CD14-positive monocyte (primary cell): Measurements from ENCODE around the gene CNTNAP5. TPM values are rescaled to one million over a fixed set of nuclear protein-coding genes. Genes with fewer than 3 reads are reported as not detected.

ENCODE experiments used
- DNase-seq, 3 donors: peaks; one replicate each; pipeline ENCODE4 v3.0.0-alpha.2; 2011 to 2022
- H2AFZ ChIP-seq: 2 replicates; pipeline ENCODE4 v1.6.0; 2012; ENCODE audit warnings: mild to moderate bottlenecking, low read depth, low read length, inconsistent platforms; ENCODE audit not compliant: insufficient read depth, poor library complexity, severe bottlenecking
- H3K27ac ChIP-seq, 2 donors: 1 replicate in 1 of 2; 2 replicates in 1 of 2; pipeline ENCODE4 v1.5.1; 2012 to 2013; ENCODE audit warnings: low read length in 2 of 2, control low read depth in 1 of 2, inconsistent platforms in 1 of 2, low read depth in 1 of 2, mild to moderate bottlenecking in 1 of 2
- H3K27me3 ChIP-seq, 2 donors: one replicate each; pipeline versions ENCODE4 v1.6.0 to v1.6.1; 2011 to 2013; ENCODE audit warnings: low read length in 2 of 2; ENCODE audit not compliant: control insufficient read depth in 2 of 2, insufficient read depth in 2 of 2
- H3K36me3 ChIP-seq, 2 donors: replicated peaks in 1 of 2; 1 replicate in 1 of 2; 2 replicates in 1 of 2; pipeline versions ENCODE4 v1.5.1 to v1.6.1; 2012 to 2013; ENCODE audit warnings: low read length in 2 of 2, control low read depth in 1 of 2, inconsistent platforms in 1 of 2, mild to moderate bottlenecking in 1 of 2; ENCODE audit not compliant: insufficient read depth in 2 of 2, control insufficient read depth in 1 of 2
- H3K4me1 ChIP-seq, 2 donors: 1 replicate in 1 of 2; 2 replicates in 1 of 2; pipeline versions ENCODE4 v1.5.1 to v1.6.1; 2012 to 2013; ENCODE audit warnings: low read length in 2 of 2, control low read depth in 1 of 2, inconsistent platforms in 1 of 2, mild to moderate bottlenecking in 1 of 2, moderate library complexity in 1 of 2; ENCODE audit not compliant: insufficient read depth in 2 of 2, control insufficient read depth in 1 of 2
- H3K4me2 ChIP-seq: replicated peaks from 2 replicates; pipeline ENCODE3; 2012; ENCODE audit warnings: low read length, moderate library complexity, mild to moderate bottlenecking; ENCODE audit not compliant: poor library complexity, severe bottlenecking; ENCODE audit errors: extremely low read depth
- H3K4me3 ChIP-seq, 3 experiments: fragments of 200-600 bp in 1 of 3; sonication (generic) in 1 of 3; replicated peaks in 1 of 3; 1 replicate in 2 of 3; 2 replicates in 1 of 3; pipeline ENCODE4 v1.5.1; 2011 to 2013; ENCODE audit warnings: low read length in 3 of 3, mild to moderate bottlenecking in 3 of 3, control low read depth in 2 of 3, low read depth in 2 of 3, inconsistent platforms in 1 of 3, moderate library complexity in 1 of 3
- H3K79me2 ChIP-seq: 2 replicates; pipeline ENCODE4 v1.6.0; 2012; ENCODE audit warnings: mild to moderate bottlenecking, control low read depth, inconsistent platforms, low read length, moderate library complexity; ENCODE audit not compliant: insufficient read depth
- H3K9ac ChIP-seq: 2 replicates; pipeline ENCODE4 v1.6.0; 2017; ENCODE audit warnings: low read length, mild to moderate bottlenecking; ENCODE audit not compliant: insufficient read depth, poor library complexity, severe bottlenecking
- H3K9me3 ChIP-seq, 2 donors: replicated peaks in 1 of 2; 1 replicate in 1 of 2; 2 replicates in 1 of 2; pipeline versions ENCODE4 v1.5.1 to v1.6.1; 2012 to 2013; ENCODE audit warnings: low read length in 2 of 2, control low read depth in 1 of 2; ENCODE audit not compliant: control insufficient read depth in 1 of 2, insufficient read depth in 1 of 2
- H4K20me1 ChIP-seq: 2 replicates; pipeline ENCODE4 v1.6.0; 2012; ENCODE audit warnings: mild to moderate bottlenecking, low read length, control low read depth, moderate library complexity; ENCODE audit not compliant: insufficient read depth
- H3K27ac Mint-ChIP-seq, 7 donors: one replicate each; pipeline ENCODE4 v1.8.0; 2020; ENCODE audit warnings: mild to moderate bottlenecking in 7 of 7, mixed read lengths in 7 of 7, moderate library complexity in 6 of 7, inconsistent platforms in 2 of 7
- H3K27me3 Mint-ChIP-seq, 3 donors: one replicate each; pipeline ENCODE4 v1.8.0; 2021 to 2022; ENCODE audit warnings: low read depth in 3 of 3, mild to moderate bottlenecking in 3 of 3, mixed read lengths in 3 of 3, moderate library complexity in 3 of 3, inconsistent platforms in 1 of 3
- H3K36me3 Mint-ChIP-seq, 2 donors: one replicate each; pipeline ENCODE4 v1.8.0; 2020; ENCODE audit warnings: mixed read lengths in 2 of 2, inconsistent platforms in 1 of 2, mild to moderate bottlenecking in 1 of 2
- H3K4me1 Mint-ChIP-seq: one replicate; pipeline ENCODE4 v1.8.0; 2020; ENCODE audit warnings: mild to moderate bottlenecking, mixed read lengths
- H3K4me3 Mint-ChIP-seq, 2 donors: one replicate each; pipeline ENCODE4 v1.8.0; 2020; ENCODE audit warnings: mild to moderate bottlenecking in 2 of 2, mixed read lengths in 2 of 2, moderate library complexity in 1 of 2
- H3K9me3 Mint-ChIP-seq, 7 donors: one replicate each; pipeline ENCODE4 v1.8.0; 2020 to 2022; ENCODE audit warnings: mixed read lengths in 7 of 7, mild to moderate bottlenecking in 6 of 7, moderate library complexity in 6 of 7, inconsistent platforms in 2 of 7
- CTCF ChIP-seq: fragments of 200-600 bp; IDR thresholded peaks from one replicate; pipeline ENCODE4 v1.8.0; 2022; ENCODE audit warnings: antibody characterized with exemption, mild to moderate bottlenecking
- WGBS: methylation state at CpG from one replicate; pipeline ENCODE4 v1.1.5; 2013; ENCODE audit warnings: missing lambda C conversion rate; ENCODE audit not compliant: insufficient coverage; 5-methylcytosine and 5-hydroxymethylcytosine counted together
- intact Hi-C, 2 donors: fragments of 100-400 bp; cut with micrococcal nuclease; formaldehyde crosslinking; loops; one replicate each; pipeline versions ENCODE4 v1.15.0 to v1.15.1; 2023
- polyA plus RNA-seq, 3 donors: library from polyadenylated mRNA; depleted of rRNA in 1 of 3; unstranded in 2 of 3; stranded (reverse) in 1 of 3; fragments of 300-500 nt in 2 of 3; fragments of >200 nt in 1 of 3; fragmentation: Illumina TruSeq in 2 of 3; gene quantifications; 1 replicate in 2 of 3; 2 replicates in 1 of 3; pipeline ENCODE4 v1.2.3, GENCODE V29; 2012 to 2021

The CNTNAP5 gene
- polyA plus RNA-seq, 3 donors = not detected

GRCh38 chr2:124316133-124316532 is 291.0 kb downstream of the CNTNAP5 start:
- Mint-ChIP-seq H3K27me3 (no peaks in the 10 kb centered on the region), H3K36me3 (no peaks in the 10 kb centered on the region), H3K9me3 (peaks cover 0 to 13% (median 3%) of the 10 kb centered on the region in 7 donors), H3K4me3 (no peak overlapping the region), H3K27ac (no peak overlapping the region), H3K4me1 (no peaks in the 10 kb centered on the region)
- Histone ChIP-seq H3K36me3 (no peaks in the 10 kb centered on the region), H2AFZ (no peak overlapping the region), H3K79me2 (no peaks in the 10 kb centered on the region), H3K9me3 (peaks cover 0 to 7% of the 10 kb centered on the region in 2 donors), H3K4me3 (no peak overlapping the region), H3K9ac (no peak overlapping the region), H3K4me2 (no peak overlapping the region), H4K20me1 (no peaks in the 10 kb centered on the region), H3K27me3 (no peaks in the 10 kb centered on the region), H3K4me1 (no peaks in the 10 kb centered on the region), H3K27ac (no peak overlapping the region)
- WGBS = no CpG with 5 or more reads among the region's 3 CpGs
- TF ChIP-seq CTCF = no peak
- no peak for DNase-seq
- intact Hi-C loops = no loop called here

- Histone ChIP-seq H3K27ac (no peak overlapping the region), H3K36me3 (no peaks in the 10 kb centered on the region), H3K4me3 (no peak overlapping the region), H2AFZ (no peak overlapping the region), H3K4me2 (no peak overlapping the region), H3K79me2 (no peaks in the 10 kb centered on the region), H4K20me1 (no peaks in the 10 kb centered on the region), H3K9me3 (no peaks in the 10 kb centered on the region), H3K4me1 (no peaks in the 10 kb centered on the region), H3K27me3 (no peaks in the 10 kb centered on the region), H3K9ac (no peak overlapping the region)
- H3K9me3 Mint-ChIP-seq = peaks cover 0 to 13% (median 2%) of the 10 kb centered on the region in 7 donors
- H3K27me3 Mint-ChIP-seq = no peaks in the 10 kb centered on the region
- H3K27ac Mint-ChIP-seq = no peak overlapping the region
- H3K36me3 Mint-ChIP-seq = no peaks in the 10 kb centered on the region
- no peak for TF ChIP-seq CTCF
- no peak overlapping the region for H3K4me3 Mint-ChIP-seq
- intact Hi-C loops = no loop called here
- H3K4me1 Mint-ChIP-seq = no peaks in the 10 kb centered on the region
- DNase-seq = no peak
- 75% methylated on average over 1 of the region's 5 CpGs for WGBS
Observed at GRCh38 chr2:124316881-124317605, 292.0 kb downstream of the CNTNAP5 start.
